DMS53 treated with DMSO at 0.1 percent for 48 hours (cell line): Measurements from ENCODE around the gene SULT2A1.
A peak's percentile ranks its signal among the peaks of the same experiment; 100 is the strongest.
"Not testable (repeated sequence)": the region's sequence is repeated elsewhere in the genome, so short reads cannot be mapped to it uniquely, and the experiment has no call there.

Source experiments
- DNase-seq: peaks from one replicate; lab custom pipeline; 2025; ENCODE audit not compliant: unreplicated experiment; lab: John Stamatoyannopoulos, UW

Gene SULT2A1

GRCh38 chr19:47886010-47886559, at the start of gene SULT2A1:
TSS of gene SULT2A1 (minus strand) at chr19:47886315. CDS start at chr19:47886257, 58 bp downstream.
- no peak for DNase-seq

- DNase-seq, result not testable (repeated sequence)
These were observed 42.5 kb upstream of the SULT2A1 start for GRCh38 chr19:47928581-47928980.

GRCh38 chr19:47920107-47920506, 34.0 kb upstream of the SULT2A1 start:
- not testable (repeated sequence) for DNase-seq

GRCh38 chr19:47910191-47910590, 24.1 kb upstream of the SULT2A1 start:
- not testable (repeated sequence) for DNase-seq

- DNase-seq, result not testable (repeated sequence)
These were observed 23.2 kb upstream of the SULT2A1 start for GRCh38 chr19:47909350-47909749.

GRCh38 chr19:47901370-47901769, 15.3 kb upstream of the SULT2A1 start:
- DNase-seq, result no peak

GRCh38 chr19:47899335-47899734, 13.2 kb upstream of the SULT2A1 start:
- no peak for DNase-seq

- DNase-seq, result no peak
These were observed 11.7 kb upstream of the SULT2A1 start for GRCh38 chr19:47897861-47898260.

- no peak for DNase-seq
These were observed 10.7 kb upstream of the SULT2A1 start for GRCh38 chr19:47896773-47897172.

GRCh38 chr19:47896019-47896418, 9.9 kb upstream of the SULT2A1 start:
- no peak for DNase-seq

- DNase-seq, result no peak
These were observed 9.2 kb upstream of the SULT2A1 start for GRCh38 chr19:47895165-47895782.

GRCh38 chr19:47891923-47892666, 6.0 kb upstream of the SULT2A1 start:
- DNase-seq, result no peak

GRCh38 chr19:47891622-47891922, 5.5 kb upstream of the SULT2A1 start:
- DNase-seq, result no peak

GRCh38 chr19:47890865-47891621, 4.9 kb upstream of the SULT2A1 start:
- DNase-seq, result no peak

GRCh38 chr19:47885067-47885463, 1.1 kb downstream of the SULT2A1 start:
- DNase-seq, result no peak

- no peak for DNase-seq
These were observed 3.2 kb downstream of the SULT2A1 start for GRCh38 chr19:47882890-47883289.

GRCh38 chr19:47881757-47882156, 4.4 kb downstream of the SULT2A1 start:
- no peak for DNase-seq

- DNase-seq, result not testable (repeated sequence)
These were observed 6.7 kb downstream of the SULT2A1 start for GRCh38 chr19:47879385-47879784.

GRCh38 chr19:47878906-47879305, 7.2 kb downstream of the SULT2A1 start:
- DNase-seq, result no peak

GRCh38 chr19:47865166-47865565, 20.9 kb downstream of the SULT2A1 start:
- no peak for DNase-seq

GRCh38 chr19:47863514-47863936, 22.6 kb downstream of the SULT2A1 start:
- DNase-seq, result peak; percentile 13

GRCh38 chr19:47861630-47862029, 24.5 kb downstream of the SULT2A1 start:
- DNase-seq, result no peak
